HL-60 (cell line): ENCODE results near the gene ABHD10.

Experiments used
- DNase-seq, 2 experiments: peaks; one replicate each; pipeline ENCODE4 v3.0.0-alpha.2; 2010 to 2020; ENCODE audit warnings: low read depth in 1 of 2, low spot score in 1 of 2
- H3K27ac ChIP-seq: fragments of 250-450 bp; sonication (Bioruptor Pico); replicated peaks from 2 replicates; pipeline ENCODE4 v1.5.1; 2020; ENCODE audit warnings: mild to moderate bottlenecking, moderate library complexity
- H3K27me3 ChIP-seq: fragments of 250-450 bp; sonication (Bioruptor Pico); 2 replicates; pipeline ENCODE4 v1.5.1; 2021; ENCODE audit warnings: mild to moderate bottlenecking, moderate library complexity; ENCODE audit not compliant: insufficient read depth, poor library complexity, severe bottlenecking
- H3K4me3 ChIP-seq: replicated peaks from 2 replicates; pipeline ENCODE4 v1.5.1; 2011; ENCODE audit warnings: mild to moderate bottlenecking, control low read depth, low read length; ENCODE audit not compliant: insufficient read depth
- GABPA ChIP-seq: IDR thresholded peaks from 2 replicates; pipeline ENCODE4 v1.6.1; 2012; ENCODE audit warnings: low read depth
- POLR2AphosphoS5 ChIP-seq: IDR thresholded peaks from 2 replicates; pipeline ENCODE4 v1.6.1; 2012; ENCODE audit warnings: low read depth
- SPI1 ChIP-seq: IDR thresholded peaks from 2 replicates; pipeline ENCODE4 v1.6.1; 2012; ENCODE audit warnings: low read depth, mild to moderate bottlenecking, borderline replicate concordance
- TF ChIP-seq, protein P1 (sequence below): IDR thresholded peaks from 2 replicates; pipeline ENCODE4 v1.6.1; 2012; ENCODE audit warnings: low read depth; ENCODE audit not compliant: insufficient replicate concordance
- TF ChIP-seq, protein P2 (sequence below): IDR thresholded peaks from one replicate; pipeline ENCODE4 v1.5.1; 2011; ENCODE audit warnings: low read length, control low read depth, inconsistent platforms; ENCODE audit not compliant: insufficient read depth

Gene ABHD10

DNA sequence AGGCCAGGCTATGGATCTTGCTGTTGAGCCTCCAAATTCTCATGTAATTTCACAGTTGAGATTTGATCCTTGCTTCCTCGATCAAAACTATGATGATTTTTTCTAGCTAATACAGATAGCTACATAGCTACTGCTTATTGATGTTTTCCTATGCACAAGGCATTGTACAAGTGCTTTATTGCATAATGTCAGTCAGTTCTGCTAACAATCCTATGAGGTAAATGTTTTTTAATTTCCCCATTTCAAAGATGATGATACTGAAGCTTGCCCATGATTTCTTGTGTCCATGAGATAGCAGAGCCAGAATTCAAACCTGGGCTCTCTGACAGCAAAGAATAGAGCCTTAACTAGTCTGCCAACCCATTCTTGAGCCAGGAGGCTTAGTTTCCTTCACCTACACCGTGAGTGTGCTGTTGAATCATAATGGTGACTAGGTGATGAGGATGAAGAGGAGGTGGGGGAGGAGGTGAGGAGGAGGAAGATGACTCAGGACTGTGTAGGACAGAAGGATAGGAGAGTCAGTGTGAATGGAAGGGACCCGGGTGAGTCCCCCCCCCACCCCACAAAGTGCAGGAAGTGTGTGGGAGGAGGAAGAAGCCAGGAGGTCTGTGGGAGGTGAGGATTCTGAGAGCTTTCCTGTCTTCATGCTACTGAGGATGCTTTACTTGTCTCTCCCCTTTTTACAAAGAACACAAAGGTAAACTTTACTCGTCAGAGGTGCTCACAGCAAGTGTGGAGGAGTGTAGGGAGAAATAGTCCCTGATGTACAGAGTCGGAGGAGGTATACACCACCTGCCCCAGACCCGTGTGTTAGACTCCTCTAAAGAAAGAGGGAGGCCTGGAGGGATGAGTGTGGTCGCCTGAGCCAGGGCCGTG, 23.5 kb downstream of the ABHD10 start:
- H3K27me3 ChIP-seq, result peaks cover 16% of the 10 kb centered on the region
- DNase-seq, result no peak
- no peak overlapping the region for H3K4me3 ChIP-seq
- TF ChIP-seq POLR2AphosphoS5, result no peak
- TF ChIP-seq SPI1, result no peak
- TF ChIP-seq, protein P1, sequence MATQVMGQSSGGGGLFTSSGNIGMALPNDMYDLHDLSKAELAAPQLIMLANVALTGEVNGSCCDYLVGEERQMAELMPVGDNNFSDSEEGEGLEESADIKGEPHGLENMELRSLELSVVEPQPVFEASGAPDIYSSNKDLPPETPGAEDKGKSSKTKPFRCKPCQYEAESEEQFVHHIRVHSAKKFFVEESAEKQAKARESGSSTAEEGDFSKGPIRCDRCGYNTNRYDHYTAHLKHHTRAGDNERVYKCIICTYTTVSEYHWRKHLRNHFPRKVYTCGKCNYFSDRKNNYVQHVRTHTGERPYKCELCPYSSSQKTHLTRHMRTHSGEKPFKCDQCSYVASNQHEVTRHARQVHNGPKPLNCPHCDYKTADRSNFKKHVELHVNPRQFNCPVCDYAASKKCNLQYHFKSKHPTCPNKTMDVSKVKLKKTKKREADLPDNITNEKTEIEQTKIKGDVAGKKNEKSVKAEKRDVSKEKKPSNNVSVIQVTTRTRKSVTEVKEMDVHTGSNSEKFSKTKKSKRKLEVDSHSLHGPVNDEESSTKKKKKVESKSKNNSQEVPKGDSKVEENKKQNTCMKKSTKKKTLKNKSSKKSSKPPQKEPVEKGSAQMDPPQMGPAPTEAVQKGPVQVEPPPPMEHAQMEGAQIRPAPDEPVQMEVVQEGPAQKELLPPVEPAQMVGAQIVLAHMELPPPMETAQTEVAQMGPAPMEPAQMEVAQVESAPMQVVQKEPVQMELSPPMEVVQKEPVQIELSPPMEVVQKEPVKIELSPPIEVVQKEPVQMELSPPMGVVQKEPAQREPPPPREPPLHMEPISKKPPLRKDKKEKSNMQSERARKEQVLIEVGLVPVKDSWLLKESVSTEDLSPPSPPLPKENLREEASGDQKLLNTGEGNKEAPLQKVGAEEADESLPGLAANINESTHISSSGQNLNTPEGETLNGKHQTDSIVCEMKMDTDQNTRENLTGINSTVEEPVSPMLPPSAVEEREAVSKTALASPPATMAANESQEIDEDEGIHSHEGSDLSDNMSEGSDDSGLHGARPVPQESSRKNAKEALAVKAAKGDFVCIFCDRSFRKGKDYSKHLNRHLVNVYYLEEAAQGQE, result no peak
- TF ChIP-seq, protein P2, sequence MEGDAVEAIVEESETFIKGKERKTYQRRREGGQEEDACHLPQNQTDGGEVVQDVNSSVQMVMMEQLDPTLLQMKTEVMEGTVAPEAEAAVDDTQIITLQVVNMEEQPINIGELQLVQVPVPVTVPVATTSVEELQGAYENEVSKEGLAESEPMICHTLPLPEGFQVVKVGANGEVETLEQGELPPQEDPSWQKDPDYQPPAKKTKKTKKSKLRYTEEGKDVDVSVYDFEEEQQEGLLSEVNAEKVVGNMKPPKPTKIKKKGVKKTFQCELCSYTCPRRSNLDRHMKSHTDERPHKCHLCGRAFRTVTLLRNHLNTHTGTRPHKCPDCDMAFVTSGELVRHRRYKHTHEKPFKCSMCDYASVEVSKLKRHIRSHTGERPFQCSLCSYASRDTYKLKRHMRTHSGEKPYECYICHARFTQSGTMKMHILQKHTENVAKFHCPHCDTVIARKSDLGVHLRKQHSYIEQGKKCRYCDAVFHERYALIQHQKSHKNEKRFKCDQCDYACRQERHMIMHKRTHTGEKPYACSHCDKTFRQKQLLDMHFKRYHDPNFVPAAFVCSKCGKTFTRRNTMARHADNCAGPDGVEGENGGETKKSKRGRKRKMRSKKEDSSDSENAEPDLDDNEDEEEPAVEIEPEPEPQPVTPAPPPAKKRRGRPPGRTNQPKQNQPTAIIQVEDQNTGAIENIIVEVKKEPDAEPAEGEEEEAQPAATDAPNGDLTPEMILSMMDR, result no peak
- no peak for TF ChIP-seq GABPA
- no peak overlapping the region for H3K27ac ChIP-seq

DNA sequence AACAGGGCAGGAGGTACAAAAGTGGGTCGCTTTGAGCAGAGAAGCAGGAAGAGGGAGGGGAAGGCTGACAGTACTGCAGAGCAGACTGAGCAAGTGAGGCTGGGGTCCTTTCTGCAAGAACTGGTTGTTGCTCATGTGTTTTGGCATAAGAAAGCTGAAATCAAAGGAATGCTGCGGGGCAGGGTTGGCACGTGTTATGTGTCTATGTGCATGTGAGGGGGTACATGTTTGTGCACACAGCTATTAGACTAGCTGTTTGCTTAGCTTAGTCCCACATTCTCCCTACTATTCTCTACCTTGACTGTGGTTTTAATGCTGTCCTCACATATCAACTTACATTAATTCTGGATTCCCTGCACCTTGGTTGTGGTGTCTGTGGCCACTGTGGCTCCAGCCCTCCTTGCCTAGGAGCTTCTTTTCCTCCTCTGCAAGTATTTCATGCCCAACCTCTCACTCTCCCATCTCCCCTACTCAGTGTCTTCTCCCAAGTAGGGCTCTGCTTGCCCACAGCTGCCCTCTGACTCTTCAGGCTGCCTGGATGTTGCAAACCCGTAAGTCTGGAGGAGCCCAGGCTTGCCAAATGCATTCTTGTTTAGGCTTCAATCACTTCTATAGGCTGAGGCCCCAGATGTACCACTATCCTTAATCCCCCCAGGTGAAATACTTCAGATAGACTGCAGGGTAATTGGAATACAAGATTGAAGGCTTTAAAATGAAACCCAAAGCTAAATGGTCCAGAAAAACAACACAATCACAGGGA, 24.7 kb downstream of the ABHD10 start:
- Histone ChIP-seq H3K27ac (no peak overlapping the region), H3K27me3 (peaks cover 16% of the 10 kb centered on the region), H3K4me3 (no peak overlapping the region)
- no peak for TF ChIP-seq SPI1
- DNase-seq, result no peak

DNA sequence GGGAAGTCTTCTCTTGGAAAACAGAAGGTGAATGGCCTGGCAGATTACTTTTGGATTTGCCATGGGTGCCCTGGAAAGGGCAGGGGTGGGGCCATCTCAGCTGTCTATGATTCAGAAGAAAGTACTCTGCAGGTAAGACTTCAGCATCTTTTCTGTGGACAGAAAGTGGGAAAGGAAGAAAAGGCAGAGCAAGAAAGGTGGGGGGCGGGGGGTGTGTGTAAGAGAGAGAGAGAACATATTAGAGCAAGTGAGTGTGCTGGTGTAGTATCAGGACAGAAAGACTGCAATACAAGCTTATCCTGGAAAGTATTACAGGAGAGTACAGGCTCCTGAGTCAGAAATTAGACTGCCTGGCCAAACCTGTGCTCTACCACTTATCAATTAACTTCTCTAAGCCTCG, 25.4 kb downstream of the ABHD10 start:
- Histone ChIP-seq H3K27me3 (peaks cover 12% of the 10 kb centered on the region), H3K27ac (no peak overlapping the region), H3K4me3 (no peak overlapping the region)
- TF ChIP-seq, protein P2, result no peak
- TF ChIP-seq, protein P1, result no peak
- no peak for TF ChIP-seq GABPA
- no peak for TF ChIP-seq POLR2AphosphoS5
- no peak for TF ChIP-seq SPI1
- no peak for DNase-seq

DNA sequence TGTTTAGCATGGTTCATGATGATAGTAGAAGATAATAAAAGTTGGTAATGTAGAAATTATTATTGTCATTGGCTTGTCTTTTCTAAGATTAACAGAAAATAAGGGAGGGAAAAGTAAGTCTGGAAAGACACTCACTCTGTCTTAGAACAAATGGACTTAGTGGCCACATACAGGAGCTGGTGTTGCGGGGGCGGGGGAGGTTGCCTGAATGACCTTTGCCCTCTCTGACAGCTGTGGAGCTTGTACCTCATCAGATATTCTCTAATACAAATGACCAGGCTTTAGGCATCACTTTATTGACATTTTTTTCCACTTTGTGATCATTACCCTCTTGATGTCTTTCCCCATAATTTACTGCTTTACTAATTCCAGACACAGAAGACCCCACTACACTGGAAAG, 25.8 kb downstream of the ABHD10 start:
- TF ChIP-seq POLR2AphosphoS5 (no peak), SPI1 (no peak), GABPA (no peak)
- TF ChIP-seq, protein P2, result no peak
- TF ChIP-seq, protein P1, result no peak
- DNase-seq, result no peak
- H3K4me3 ChIP-seq, result no peak overlapping the region
- H3K27ac ChIP-seq, result no peak overlapping the region
- peaks cover 8% of the 10 kb centered on the region for H3K27me3 ChIP-seq
